GM21390 (cell line): Measurements from ENCODE around the gene TEKTIP1.
"Not testable (repeated sequence)": the region's sequence is repeated elsewhere in the genome, so short reads cannot be mapped to it uniquely, and the experiment has no call there.

Experiments
- ATAC-seq: cut with Tn5 transposase; IDR thresholded peaks from one replicate; pipeline ENCODE4 v1.9.1; 2021; ENCODE audit not compliant: unreplicated experiment

The TEKTIP1 gene

DNA sequence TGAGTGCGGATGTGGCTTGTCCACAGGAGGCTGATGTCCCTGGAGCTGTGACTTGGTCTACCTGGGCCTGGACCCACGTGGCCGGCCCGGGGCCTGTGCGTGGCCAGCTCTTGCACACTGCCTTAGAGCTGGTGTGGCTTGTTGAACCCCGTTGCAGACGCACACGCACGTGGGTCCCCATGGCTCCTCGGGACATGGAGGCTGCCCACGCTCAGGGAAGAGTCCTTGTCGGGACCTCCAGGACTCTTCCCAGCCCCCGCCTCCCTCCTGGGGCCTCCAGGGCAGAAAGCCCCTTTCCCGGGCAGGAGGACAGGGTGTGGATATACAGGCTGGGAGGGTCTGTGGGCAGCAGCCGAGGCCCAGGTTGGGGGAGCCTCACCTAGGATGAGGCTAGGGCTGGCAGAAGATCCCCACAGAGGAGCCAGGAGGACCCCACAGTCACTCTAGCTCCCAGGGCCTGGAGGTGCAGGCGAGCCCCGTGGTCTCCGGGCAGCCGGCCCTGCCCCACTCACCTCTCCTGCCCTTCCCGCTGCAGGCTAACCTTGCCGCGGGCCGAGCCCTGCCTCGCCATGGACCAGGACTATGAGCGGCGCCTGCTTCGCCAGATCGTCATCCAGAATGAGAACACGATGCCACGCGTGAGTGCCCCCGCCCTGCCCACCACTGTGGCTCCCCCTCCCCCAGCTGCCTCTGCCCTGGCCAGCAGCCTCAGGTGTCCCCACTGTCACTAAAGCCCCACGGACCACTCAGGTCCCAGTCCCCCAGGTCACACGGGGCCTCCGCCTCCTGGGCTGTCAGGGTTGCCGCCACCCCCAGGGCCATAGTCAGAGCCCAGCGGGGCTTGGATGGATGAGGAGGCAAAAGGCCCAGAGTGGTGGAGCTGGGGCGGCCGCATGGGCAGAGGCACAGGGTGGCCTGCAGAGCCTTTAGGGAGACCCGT is 16.3 kb upstream of the TEKTIP1 start:
- ATAC-seq: no peak

DNA sequence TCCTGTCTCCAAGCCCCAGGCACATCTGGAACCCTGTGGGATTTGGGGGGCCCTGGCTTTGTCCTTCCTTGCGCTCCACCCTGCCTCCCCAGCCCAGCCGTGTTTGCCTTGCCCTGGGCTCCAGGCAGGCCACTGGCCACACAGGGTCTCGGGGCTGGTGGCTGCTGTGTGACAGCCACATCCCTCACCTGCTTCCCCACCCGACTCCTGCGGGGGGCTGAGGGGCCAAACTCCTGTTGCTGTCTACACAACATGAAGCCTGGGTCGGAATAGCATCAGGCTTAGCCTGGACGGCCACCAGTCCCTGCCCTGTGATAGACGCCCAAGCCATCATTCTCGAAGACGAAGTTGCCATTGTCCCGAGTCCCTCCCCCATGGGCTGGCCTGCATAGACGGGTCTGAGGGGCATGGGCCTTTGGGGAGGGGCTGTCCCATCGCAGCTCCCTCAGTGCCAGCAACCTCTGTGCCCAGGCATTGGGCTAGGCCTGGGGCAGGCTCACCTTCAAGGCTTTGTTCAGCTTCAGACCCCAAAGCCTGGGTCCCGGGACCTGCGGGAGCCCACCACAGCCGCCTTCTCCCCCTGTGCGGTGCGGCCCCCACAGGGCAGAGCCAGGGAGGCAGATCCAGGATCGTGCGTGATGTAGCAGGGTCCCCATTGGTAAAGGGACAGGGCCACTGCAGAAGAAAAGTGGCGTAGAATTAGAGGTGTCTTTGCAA is 15.5 kb upstream of the TEKTIP1 start:
- ATAC-seq: no peak

DNA sequence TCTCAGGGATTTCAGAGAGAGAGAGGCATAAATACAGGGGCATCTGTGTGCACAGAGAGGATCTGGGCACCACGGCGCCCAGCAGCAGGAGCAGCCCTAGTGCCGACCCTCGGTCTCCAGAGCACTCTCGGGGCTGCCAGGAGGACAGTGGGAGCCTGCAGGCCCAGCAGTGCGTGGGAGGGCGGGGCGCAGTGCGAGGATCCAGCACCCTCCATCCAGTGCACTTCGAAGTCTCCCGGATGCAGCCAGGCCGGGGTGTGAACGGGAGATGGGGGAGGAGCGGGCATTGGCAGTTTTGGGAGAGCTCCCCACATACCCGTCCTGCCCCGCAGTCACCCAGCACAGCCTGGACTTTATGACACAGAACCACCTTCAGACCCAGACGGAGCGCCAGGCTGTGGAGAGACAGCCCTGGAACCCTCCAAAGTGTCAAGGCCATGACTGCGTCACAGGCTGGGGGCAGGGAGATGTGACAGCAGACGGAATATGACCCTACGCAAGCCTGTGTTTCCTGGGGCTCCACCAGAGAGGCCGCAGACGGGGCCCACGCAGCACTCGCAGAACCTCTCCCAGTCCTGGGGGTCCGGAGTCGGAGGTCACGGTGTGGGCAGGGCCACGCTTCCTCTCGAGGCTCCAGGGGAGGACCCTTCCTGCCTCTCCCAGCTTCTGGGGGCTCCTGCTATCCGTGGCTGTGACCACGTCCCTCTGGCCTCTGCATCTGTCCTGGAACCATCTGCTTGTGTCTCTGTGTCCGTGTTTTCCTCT is 14.7 kb upstream of the TEKTIP1 start:
- no peak for ATAC-seq

DNA sequence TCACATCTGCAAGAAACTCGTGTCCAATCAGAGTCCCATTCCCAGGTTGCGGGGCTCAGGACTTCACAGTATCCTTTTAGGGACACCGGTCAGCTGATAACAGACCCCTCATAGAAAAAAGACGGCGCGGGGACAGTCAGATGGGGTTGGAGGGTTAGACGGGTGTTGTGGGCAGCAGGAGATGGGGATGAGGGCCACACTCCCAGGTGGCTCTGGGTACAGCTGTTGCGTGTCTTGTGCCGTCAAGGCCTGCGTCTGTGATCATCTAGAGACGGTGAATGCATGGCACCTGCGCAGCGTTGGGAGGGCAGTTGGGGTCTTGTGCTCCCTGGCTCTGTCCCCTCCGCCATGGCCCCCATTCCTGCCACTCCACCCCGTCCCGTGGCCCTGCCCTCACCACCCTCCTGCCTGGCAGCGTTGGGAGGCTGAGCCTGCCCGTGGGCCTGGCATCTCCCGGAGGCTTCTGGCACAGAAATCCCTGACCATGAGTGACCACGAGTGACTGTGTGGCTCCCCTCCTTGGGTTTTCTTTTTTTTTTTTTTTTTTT is 14.0 kb upstream of the TEKTIP1 start:
- ATAC-seq: no peak

DNA sequence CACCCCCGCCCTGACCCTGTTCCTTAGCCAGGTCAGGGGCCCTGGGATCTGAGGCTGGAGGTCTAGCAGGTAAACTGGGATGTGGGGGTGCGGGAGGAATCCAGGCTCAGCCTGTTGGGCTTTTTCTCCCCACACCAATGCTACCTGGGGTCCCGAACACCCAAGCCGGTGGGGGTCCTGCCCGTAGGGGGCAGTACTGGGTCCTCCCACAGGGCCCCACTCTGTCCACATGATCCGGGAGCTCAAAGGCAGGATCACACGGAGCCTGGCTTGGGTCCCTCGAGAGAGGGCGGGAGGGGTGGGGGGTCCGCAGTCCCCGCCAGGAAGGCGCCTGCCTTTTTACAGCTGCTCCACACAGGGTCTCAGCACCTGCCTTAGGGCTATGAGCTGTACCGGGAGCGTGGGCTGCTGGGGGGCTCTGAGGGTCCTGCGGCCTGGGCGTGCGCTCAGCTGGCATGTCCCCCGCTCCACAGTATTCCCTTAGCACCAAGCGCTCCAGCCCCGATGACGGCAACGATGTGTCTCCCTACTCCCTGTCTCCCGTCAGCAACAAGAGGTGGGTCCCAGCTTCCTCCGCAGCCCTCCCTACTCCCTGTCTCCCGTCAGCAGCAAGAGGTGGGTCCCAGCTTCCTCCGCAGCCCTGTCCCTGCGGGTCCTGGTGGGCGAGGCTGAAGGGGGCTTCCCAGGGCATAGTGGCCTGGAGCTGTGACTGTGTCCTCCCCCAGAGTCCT is 12.3 kb upstream of the TEKTIP1 start:
- no peak for ATAC-seq

DNA sequence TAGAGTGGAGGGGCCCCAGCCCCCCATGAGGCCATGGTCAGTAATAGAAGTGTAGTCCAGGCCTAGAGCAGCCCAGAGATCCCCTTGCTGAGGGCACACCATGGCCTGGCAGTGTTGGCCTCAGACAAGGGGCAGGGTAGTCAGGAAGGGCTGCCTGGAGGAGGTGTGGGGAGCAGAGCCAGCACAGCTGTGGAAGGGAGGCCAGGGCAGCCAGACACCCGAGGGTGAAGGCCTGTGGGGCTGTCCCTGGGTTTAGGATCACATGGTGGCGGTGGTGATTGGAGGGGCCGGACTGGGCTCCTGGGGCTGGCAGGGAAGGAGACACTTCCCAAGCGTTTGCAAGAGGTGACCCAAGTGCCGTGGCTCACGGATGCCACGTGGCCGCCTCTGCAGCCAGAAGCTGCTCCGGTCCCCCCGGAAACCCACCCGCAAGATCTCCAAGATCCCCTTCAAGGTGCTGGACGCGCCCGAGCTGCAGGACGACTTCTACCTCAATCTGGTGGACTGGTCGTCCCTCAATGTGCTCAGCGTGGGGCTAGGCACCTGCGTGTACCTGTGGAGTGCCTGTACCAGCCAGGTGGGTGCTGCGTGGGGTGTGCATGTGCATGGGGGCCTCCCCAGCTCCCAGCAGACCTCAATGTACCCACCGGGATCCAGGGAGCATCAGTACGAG is 11.6 kb upstream of the TEKTIP1 start:
- ATAC-seq: no peak

DNA sequence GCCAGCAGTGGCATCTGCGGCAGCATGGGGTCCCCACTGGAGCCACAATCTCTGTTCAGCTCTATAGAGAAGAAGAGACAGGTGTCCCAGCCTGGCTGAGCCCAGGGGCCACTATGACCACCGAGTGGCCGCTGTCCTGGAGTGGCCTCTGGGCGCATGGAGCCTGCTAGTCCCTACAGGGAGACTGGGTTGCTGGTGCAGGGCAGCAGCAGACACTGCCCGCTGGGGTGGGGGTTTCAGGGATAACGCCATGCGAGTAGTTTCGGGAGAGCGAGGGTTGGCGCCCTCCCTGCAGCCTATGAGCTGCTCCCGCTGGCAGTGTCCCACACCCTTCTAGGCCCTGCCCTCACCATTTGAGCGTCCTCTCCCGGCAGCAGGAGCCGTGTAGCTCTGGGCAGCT is 10.9 kb upstream of the TEKTIP1 start:
- no peak for ATAC-seq

DNA sequence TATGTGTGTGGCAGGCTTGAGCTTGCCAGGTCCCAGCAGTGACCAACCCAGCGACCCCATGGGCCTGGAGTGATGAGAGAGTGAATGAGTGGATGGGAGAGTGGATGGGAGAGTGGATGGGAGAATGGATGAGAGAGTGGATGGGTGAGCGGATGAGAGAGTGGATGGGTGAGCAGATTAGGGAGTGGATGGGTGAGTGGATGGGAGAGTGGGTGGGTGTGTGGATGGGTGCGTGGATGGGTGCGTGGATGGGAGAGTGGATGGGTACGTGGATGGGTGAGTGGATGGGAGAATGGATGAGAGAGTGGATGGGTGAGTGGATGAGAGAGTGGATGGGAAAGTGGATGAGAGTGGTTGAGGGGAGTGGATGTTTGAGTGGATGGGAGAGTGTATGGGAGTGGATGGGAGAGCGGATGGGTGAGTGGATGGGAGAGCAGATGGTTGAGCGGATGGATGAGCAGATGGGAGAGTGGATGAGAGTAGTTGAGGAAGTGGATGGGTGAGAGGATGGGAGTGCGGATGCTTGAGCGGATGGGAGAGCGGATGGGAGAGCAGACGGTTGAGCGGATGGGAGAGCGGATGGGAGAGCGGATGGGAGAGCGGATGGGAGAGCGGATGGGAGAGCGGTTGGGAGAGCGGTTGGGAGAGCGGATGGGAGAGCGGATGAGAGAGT is 10.3 kb upstream of the TEKTIP1 start:
- ATAC-seq: no peak

DNA sequence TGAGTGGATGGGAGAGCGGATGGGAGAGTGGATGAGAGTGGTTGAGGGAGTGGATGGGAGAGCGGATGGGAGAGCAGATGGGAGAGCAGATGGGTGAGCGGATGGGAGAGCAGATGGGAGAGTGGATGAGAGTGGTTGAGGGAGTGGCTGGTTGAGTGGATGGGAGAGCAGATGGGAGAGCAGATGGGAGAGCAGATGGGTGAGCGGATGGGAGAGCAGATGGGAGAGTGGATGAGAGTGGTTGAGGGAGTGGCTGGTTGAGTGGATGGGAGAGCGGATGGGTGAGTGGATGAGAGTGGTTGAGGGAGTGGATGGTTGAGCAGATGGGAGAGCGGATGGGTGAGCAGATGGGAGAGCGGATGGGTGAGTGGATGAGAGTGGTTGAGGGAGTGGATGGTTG is 9.7 kb upstream of the TEKTIP1 start:
- not testable (repeated sequence) for ATAC-seq

DNA sequence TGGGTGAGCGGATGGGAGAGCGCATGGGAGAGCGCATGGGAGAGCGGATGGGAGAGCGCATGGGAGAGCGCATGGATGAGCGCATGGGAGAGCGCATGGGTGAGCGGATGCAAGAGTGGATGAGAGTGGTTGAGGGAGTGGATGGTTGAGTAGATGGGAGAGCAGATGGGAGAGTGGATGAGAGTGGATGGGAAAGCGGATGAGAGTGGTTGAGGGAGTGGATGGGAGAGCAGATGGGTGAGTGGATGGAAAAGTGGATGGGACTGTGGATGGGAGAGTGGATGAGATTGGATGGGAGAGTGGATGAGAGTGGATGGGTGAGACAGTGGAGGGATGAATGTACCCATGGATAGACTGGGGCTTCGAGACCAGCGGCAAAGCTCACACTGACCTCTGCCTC is 8.6 kb upstream of the TEKTIP1 start:
- ATAC-seq: no peak

DNA sequence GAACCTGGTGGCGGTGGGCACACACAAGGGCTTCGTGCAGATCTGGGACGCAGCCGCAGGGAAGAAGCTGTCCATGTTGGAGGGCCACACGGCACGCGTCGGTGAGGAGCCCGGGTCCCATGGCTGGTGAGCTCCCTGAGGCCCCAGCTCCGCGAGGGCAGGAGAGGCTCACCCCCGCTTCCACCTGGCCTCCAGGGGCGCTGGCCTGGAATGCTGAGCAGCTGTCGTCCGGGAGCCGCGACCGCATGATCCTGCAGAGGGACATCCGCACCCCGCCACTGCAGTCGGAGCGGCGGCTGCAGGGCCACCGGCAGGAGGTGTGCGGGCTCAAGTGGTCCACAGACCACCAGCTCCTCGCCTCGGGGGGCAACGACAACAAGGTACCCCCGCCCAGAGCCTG is 7.3 kb upstream of the TEKTIP1 start:
- ATAC-seq: no peak

DNA sequence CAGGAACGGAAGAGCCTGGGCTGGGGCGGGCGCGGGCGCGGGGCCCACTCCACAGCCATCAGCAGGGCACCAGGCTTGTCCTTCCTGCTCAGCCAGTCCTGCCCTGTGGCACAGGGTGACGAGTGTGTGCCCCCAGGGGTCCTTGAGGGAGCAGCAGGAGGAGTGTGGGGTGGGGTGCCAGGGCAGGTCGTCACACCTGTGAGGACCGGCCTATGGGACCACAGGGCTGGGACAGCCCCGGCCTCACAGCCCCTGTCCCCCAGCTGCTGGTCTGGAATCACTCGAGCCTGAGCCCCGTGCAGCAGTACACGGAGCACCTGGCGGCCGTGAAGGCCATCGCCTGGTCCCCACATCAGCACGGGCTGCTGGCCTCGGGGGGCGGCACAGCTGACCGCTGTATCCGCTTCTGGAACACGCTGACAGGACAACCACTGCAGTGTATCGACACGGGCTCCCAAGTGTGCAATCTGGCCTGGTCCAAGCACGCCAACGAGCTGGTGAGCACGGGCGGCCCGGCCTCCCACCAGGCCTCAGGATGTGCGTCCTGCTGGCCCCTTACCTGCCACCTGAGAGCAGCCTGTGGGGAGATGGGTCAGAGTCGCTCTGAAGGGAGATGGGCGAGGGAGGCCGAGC is 6.7 kb upstream of the TEKTIP1 start:
- ATAC-seq: no peak

DNA sequence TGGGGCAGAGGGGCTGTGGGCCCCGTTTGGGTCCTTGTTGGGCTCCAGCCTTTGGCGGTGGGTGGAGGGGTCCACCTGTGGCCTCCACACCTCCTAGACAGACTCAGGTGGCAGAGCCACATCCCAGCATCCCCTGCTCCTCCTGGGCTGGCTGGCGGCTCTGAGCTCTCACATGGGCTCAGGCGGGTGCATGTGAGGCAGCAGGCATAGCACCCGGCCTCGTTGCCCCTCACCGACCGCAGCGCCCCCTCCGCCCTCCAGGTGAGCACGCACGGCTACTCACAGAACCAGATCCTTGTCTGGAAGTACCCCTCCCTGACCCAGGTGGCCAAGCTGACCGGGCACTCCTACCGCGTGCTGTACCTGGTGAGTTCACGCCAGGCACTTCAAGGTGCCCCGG is 5.9 kb upstream of the TEKTIP1 start:
- no peak for ATAC-seq

DNA sequence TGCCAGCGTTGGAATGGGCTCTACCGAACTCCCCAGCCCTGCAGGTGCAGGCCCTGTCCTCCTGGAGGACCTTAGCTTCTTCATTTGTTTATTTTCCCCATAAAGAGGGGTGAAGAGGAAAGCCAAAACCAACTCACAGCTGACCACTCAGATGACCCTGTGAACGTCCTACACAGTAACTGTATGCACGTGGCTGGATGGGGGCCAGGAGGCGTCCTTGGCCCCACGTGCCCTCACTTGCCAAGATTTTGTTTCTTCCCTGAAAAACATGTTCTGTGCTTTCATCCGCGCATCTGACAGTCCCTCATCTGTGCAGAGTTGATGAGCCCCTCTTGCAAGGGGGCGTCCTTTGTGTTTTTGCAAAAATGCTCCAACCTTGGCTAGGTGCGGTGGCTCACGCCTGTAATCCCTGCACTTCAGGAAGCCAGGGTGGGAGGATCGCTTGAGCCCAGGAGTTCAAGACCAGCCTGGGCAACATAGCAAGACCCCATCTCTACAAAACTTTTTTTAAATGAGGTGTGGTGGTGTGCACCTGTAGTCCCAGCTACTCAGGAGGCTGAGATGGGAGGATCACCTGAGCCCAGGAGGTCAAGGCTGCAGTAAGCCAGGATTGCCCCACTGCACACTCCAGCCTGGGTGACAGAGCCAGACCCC is 5.3 kb upstream of the TEKTIP1 start:
- no peak for ATAC-seq

DNA sequence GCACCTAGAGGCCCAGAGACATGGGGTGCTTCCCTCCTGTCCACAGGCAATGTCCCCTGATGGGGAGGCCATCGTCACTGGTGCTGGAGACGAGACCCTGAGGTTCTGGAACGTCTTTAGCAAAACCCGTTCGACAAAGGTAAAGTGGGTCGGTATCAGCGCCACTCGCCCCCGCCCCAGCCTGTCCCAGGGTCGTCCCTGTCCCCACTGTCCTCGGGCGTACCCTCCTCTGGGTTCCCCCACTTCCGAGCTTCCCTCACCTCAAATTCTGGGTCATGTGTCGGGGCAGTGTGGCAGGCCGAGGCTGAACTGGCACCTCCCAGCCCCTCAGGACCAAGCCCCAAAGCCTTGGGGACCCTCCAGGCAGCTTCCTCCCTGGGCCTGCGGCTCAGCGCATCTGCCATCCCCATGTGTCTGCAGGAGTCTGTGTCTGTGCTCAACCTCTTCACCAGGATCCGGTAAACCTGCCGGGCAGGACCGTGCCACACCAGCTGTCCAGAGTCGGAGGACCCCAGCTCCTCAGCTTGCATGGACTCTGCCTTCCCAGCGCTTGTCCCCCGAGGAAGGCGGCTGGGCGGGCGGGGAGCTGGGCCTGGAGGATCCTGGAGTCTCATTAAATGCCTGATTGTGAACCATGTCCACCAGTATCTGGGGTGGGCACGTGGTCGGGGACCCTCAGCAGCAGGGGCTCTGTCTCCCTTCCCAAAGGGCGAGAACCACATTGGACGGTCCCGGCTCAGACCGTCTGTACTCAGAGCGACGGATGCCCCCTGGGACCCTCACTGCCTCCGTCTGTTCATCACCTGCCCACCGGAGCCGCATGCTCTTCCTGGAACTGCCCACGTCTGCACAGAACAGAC is 4.4 kb upstream of the TEKTIP1 start:
- ATAC-seq: no peak

DNA sequence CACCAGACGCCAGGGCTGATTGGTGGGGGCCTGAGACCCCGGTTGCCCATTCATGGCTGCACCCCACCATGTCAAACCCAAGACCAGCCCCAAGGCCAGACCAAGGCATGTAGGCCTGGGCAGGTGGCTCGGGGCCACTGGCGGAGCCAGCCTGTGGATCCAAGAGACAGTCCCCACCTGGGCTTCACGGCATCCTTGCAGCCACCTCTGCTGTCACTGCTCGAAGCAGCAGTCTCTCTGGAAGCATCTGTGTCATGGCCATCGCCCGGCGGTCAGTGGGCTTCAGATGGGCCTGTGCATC is 3.8 kb upstream of the TEKTIP1 start:
- ATAC-seq: no peak

DNA sequence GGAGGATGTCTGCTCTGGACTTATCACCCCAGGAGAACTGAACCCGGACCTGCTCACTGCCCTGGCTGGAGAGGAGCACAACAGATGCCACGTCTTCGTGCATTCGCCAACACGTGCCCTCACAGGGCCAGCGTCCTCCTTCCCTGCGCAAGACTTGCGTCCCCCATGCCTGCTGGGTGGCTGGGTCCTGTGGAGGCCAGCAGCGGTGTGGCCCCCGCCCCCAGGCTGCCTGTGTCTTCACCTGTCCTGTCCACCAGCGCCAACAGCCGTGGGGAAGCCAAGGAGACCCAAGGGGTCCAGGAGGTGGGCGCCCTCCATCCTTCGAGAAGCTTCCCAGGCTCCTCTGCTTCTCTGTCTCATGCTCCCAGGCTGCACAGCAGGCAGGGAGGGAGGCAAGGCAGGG is 3.4 kb upstream of the TEKTIP1 start:
- ATAC-seq: no peak

DNA sequence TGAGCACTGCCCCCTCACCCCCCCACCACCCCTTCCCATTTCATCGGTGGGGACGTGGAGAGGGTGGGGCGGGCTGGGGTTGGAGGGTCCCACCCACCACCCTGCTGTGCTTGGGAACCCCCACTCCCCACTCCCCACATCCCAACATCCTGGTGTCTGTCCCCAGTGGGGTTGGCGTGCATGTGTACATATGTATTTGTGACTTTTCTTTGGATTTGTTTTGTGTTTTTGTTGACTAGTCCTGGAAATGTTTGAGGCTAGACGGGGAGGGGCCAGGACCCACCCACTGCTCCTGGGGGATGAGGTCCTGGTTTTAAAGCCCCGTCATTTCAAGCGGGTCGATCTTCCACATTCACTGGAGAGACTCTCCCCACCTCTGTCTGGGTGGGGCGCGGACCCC is 3.0 kb upstream of the TEKTIP1 start:
- ATAC-seq: no peak
